GM23248 (cell line): ENCODE results near the gene ZBTB46.

ENCODE experiments used
- EZH2 ChIP-seq: fragments of 200-600 bp; sonication (generic); IDR thresholded peaks from 2 replicates; pipeline ENCODE4 v1.6.1; 2018; ENCODE audit warnings: antibody characterized with exemption, mild to moderate bottlenecking; ENCODE audit not compliant: insufficient read depth, poor library complexity, severe bottlenecking
- EZH2phosphoT487 ChIP-seq: fragments of 200-600 bp; sonication (generic); IDR thresholded peaks from 2 replicates; pipeline ENCODE4 v1.6.1; 2018; ENCODE audit warnings: antibody characterized with exemption, moderate library complexity, mild to moderate bottlenecking, low read depth; ENCODE audit not compliant: insufficient read depth

DNA sequence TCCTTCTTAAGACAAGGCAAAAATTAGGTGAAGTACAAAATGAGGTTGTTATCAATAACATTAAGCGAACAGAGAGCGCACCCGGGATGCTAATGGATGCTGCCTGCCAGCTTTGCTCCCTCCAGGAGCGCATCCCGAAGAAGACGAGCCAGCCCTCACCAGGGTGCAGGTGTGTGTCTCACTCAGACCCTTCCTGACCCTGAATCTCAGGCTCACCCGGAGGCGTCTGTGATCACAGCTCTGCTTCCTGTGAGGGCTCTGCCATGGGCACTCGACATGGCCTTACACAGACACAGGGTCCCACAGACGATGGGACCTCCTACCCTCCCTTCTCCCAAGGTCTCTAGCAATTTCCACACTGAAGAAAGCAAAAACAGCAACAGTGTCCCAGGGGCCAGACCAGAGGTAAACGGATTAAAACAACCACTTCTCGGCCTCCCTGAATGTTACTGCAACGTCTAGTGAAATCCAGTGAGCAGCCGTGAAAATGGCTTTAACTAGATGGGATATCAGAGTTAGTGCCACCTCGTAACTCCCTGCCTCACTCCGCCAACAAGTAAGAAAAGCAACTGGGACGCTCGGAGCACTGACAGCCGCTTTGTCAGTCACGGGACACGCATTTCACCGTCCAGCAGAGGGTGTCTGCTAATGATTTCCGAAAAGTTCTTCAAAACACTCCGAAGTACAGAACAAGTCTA, 11.7 kb downstream of the ZBTB46 start:
- TF ChIP-seq EZH2 = no peak
- no peak for TF ChIP-seq EZH2phosphoT487
